ENCODE results near the gene FECH.

FECH gene

DNA sequence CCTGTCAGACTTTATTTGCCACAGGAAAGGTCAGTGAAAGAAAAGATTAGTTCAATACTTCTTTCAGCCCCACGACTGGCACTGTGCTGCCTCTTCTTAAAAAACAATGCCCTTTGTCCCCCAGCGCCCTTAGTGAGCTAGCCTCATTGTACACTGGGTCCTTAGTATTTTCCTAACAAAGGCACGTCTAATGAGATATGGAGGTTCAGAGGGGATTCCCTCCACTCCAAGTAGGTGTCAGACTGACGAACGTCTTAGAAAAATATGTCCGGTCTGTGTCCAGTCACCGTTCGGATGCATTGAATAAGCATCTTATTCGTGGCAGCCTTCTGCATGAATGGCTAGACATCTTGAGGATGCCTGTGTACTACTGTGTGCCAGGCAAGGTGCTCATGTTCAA lies 1.1 kb downstream of the FECH start (continued):
- no peak for TF ChIP-seq PRDM10 (tag by site-specific recombination; IDR thresholded peaks at IDR 0.05)
- TF ChIP-seq BCL11A (tag by site-specific recombination; IDR thresholded peaks at IDR 0.05; ENCODE audit: low read depth), result no peak
- TF ChIP-seq ZNF174 (tag by site-specific recombination; IDR thresholded peaks at IDR 0.05), result no peak
- no peak for TF ChIP-seq ZBTB7A (tag by site-specific recombination; IDR thresholded peaks at IDR 0.05; ENCODE audit: low read depth)
- TF ChIP-seq BCL6B (tag by site-specific recombination; IDR thresholded peaks at IDR 0.05), result no peak
- TF ChIP-seq ZNF544 (tag by site-specific recombination; IDR thresholded peaks at IDR 0.05), result no peak
- no peak for TF ChIP-seq GFI1B (tag by site-specific recombination; IDR thresholded peaks at IDR 0.05)

- Histone ChIP-seq H3K9me3 (ENCODE audit: control insufficient read depth, insufficient read depth, low read depth, low read length) (no peaks in the 10 kb centered on the region), H3K27ac (ENCODE audit: extremely low read depth, low read depth, low read length) (no peak overlapping the region), H3K36me3 (ENCODE audit: control insufficient read depth in 2 of 2, insufficient read depth in 1 of 2, low read length in 2 of 2) (peaks cover 10 to 25% of the 10 kb centered on the region in 2 experiments), H3K4me3 (ENCODE audit: low read depth, low read length) (no peak overlapping the region), H3K4me1 (ENCODE audit: control insufficient read depth, insufficient read depth, low read length) (peaks cover 7% of the 10 kb centered on the region)
- ChIA-PET POLR2A (no interaction called here), CTCF (interaction anchor here (1.1 kb wide), 1 partner anchor 23 kb away, joined by 3 read pairs; no protein-coding TSS in a partner anchor)
- TF ChIP-seq ZNF785 (tag by site-specific recombination; IDR thresholded peaks at IDR 0.05) (no peak), FEZF1 (tag by site-specific recombination; IDR thresholded peaks at IDR 0.05) (no peak), ZBTB21 (tag by site-specific recombination; IDR thresholded peaks at IDR 0.05) (no peak), ZNF391 (tag by site-specific recombination; IDR thresholded peaks at IDR 0.05; ENCODE audit: borderline replicate concordance, low read depth) (no peak), ZNF132 (tag by site-specific recombination; IDR thresholded peaks at IDR 0.05; ENCODE audit: borderline replicate concordance) (no peak), ZNF510 (tag by site-specific recombination; IDR thresholded peaks at IDR 0.05; ENCODE audit: insufficient replicate concordance) (no peak), ZSCAN23 (tag by site-specific recombination; IDR thresholded peaks at IDR 0.05) (no peak), YY2 (tag by site-specific recombination; IDR thresholded peaks at IDR 0.05) (no peak), ZNF138 (tag by site-specific recombination; IDR thresholded peaks at IDR 0.05; ENCODE audit: borderline replicate concordance) (no peak), HOXA7 (CRISPR knock-in tag; IDR thresholded peaks at IDR 0.05; ENCODE audit: borderline replicate concordance) (no peak), ZNF658 (tag by site-specific recombination; IDR thresholded peaks at IDR 0.05) (no peak), ZNF548 (tag by site-specific recombination; IDR thresholded peaks at IDR 0.05) (no peak), ZNF514 (tag by site-specific recombination; IDR thresholded peaks at IDR 0.05) (no peak), ZNF354C (tag by site-specific recombination; IDR thresholded peaks at IDR 0.05; ENCODE audit: borderline replicate concordance, low read depth) (no peak)
- TF ChIP-seq, protein P1, sequence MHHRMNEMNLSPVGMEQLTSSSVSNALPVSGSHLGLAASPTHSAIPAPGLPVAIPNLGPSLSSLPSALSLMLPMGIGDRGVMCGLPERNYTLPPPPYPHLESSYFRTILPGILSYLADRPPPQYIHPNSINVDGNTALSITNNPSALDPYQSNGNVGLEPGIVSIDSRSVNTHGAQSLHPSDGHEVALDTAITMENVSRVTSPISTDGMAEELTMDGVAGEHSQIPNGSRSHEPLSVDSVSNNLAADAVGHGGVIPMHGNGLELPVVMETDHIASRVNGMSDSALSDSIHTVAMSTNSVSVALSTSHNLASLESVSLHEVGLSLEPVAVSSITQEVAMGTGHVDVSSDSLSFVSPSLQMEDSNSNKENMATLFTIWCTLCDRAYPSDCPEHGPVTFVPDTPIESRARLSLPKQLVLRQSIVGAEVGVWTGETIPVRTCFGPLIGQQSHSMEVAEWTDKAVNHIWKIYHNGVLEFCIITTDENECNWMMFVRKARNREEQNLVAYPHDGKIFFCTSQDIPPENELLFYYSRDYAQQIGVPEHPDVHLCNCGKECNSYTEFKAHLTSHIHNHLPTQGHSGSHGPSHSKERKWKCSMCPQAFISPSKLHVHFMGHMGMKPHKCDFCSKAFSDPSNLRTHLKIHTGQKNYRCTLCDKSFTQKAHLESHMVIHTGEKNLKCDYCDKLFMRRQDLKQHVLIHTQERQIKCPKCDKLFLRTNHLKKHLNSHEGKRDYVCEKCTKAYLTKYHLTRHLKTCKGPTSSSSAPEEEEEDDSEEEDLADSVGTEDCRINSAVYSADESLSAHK (tag by site-specific recombination; IDR thresholded peaks at IDR 0.05), result no peak
- TF ChIP-seq, protein P2, sequence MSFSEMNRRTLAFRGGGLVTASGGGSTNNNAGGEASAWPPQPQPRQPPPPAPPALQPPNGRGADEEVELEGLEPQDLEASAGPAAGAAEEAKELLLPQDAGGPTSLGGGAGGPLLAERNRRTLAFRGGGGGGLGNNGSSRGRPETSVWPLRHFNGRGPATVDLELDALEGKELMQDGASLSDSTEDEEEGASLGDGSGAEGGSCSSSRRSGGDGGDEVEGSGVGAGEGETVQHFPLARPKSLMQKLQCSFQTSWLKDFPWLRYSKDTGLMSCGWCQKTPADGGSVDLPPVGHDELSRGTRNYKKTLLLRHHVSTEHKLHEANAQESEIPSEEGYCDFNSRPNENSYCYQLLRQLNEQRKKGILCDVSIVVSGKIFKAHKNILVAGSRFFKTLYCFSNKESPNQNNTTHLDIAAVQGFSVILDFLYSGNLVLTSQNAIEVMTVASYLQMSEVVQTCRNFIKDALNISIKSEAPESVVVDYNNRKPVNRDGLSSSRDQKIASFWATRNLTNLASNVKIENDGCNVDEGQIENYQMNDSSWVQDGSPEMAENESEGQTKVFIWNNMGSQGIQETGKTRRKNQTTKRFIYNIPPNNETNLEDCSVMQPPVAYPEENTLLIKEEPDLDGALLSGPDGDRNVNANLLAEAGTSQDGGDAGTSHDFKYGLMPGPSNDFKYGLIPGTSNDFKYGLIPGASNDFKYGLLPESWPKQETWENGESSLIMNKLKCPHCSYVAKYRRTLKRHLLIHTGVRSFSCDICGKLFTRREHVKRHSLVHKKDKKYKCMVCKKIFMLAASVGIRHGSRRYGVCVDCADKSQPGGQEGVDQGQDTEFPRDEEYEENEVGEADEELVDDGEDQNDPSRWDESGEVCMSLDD (tag by site-specific recombination; IDR thresholded peaks at IDR 0.05), result no peak
- TF ChIP-seq, protein P3, sequence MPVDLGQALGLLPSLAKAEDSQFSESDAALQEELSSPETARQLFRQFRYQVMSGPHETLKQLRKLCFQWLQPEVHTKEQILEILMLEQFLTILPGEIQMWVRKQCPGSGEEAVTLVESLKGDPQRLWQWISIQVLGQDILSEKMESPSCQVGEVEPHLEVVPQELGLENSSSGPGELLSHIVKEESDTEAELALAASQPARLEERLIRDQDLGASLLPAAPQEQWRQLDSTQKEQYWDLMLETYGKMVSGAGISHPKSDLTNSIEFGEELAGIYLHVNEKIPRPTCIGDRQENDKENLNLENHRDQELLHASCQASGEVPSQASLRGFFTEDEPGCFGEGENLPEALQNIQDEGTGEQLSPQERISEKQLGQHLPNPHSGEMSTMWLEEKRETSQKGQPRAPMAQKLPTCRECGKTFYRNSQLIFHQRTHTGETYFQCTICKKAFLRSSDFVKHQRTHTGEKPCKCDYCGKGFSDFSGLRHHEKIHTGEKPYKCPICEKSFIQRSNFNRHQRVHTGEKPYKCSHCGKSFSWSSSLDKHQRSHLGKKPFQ (tag by site-specific recombination; IDR thresholded peaks at IDR 0.05), result no peak
- TF ChIP-seq, protein P4, sequence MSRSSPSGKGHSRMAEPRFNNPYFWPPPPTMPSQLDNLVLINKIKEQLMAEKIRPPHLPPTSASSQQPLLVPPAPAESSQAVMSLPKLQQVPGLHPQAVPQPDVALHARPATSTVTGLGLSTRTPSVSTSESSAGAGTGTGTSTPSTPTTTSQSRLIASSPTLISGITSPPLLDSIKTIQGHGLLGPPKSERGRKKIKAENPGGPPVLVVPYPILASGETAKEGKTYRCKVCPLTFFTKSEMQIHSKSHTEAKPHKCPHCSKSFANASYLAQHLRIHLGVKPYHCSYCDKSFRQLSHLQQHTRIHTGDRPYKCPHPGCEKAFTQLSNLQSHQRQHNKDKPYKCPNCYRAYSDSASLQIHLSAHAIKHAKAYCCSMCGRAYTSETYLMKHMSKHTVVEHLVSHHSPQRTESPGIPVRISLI (tag by site-specific recombination; IDR thresholded peaks at IDR 0.05), result no peak
These were observed 2.1 kb downstream of the FECH start for GRCh38 chr18:57584444-57584843.
